Dermis lymphatic vessel endothelial cell (primary cell): ENCODE measurements around the gene OLA1. TPM values are rescaled to one million over a fixed set of nuclear protein-coding genes. Genes with fewer than 3 reads are reported as not detected.

Experiments used
- total RNA-seq: library from RNA; depleted of rRNA; stranded (reverse); fragments of >200 nt; gene quantifications from 2 replicates; pipeline ENCODE4 v1.2.1, GENCODE V29; 2014

OLA1 gene
- total RNA-seq: 53.5 and 98.6 TPM in 2 replicates

DNA sequence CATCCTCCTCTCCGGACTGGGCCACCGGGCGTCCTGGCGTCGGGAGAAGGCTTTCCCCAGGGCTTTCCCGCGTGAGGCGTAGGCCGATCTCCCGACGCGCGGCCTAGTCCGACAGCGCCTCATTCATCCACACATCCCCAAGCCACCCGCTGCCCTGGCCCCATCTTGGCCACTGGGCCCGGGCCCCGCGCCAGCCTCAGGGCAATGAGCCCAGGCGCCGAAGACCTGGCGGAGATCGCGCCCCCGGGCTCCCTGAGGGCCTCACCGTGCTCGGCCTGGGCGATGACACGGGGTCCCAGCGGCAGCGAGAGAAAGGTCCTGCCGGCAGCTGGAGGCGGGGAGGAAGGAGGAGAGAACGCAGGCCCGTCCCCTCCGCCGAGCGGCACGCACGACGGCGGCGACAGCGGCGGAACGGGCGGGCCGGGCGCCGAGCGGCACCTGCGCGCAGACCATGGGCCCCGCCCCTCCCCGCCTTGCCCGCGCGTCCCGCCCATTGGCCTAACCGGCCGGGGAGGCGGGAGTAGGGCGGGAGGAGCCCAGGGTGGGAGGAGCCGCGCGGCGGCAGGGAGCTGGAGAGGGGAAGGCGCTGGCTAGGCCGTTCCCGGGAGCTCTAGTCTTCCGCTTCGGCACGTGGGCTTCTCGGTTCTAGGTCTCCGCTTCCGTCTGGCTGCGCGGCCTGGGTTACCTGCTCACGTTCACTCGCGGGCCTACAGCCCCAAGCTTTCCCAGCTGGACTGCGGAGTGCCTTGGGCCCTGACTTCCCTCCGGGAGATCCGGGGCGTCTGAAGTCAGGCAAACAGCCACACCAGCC lies at the start of gene OLA1:
Gene OLA1 (minus strand): TSS at position 346 of the 811 bp plus-strand sequence. CDS start 1,717 bp downstream, outside the sequence.

Other genes with a start within 250 kb of the OLA1 start
- not detected in 2 replicates for gene SP9, start 86.4 kb upstream of the OLA1 start, total RNA-seq
- gene SCRN3, start 147.2 kb upstream of the OLA1 start, total RNA-seq: 14.8 and 18.3 TPM in 2 replicates
- 1.1 and 1.5 TPM in 2 replicates for gene GPR155, start 238.5 kb upstream of the OLA1 start, total RNA-seq